Naive thymus-derived CD4-positive, alpha-beta T cell (primary cell): ENCODE results near the gene TMEM59L. TPM values are rescaled to one million over a fixed set of nuclear protein-coding genes. Genes with fewer than 3 reads are reported as not detected.

Experiments
- ATAC-seq: fragments of 150-1000 bp; cut with Tn5 transposase; 2 replicates; pipeline ENCODE4 v1.10.0; 2021; ENCODE audit warnings: mild to moderate bottlenecking, moderate library complexity
- CTCF ChIA-PET: fragments of 350-600 bp; sonication (Branson Sonifier 250); formaldehyde crosslinking; loops from one replicate; lab custom pipeline; 2021; ENCODE audit warnings: antibody characterized with exemption; lab: Charles Lee
- POLR2A ChIA-PET: fragments of 350-600 bp; sonication (Branson Sonifier 250); formaldehyde crosslinking; loops from one replicate; lab custom pipeline; 2021; ENCODE audit warnings: antibody characterized with exemption, inconsistent platforms; lab: Charles Lee
- DNase-seq, 9 donors: peaks; one replicate each; pipeline versions ENCODE4 v3.0.0 to v3.0.0-alpha.2; 2020 to 2022; ENCODE audit warnings: mixed read lengths in 1 of 9
- H3K27ac ChIP-seq: one replicate; pipeline ENCODE4 v1.7.0; 2013; ENCODE audit warnings: mild to moderate bottlenecking, low read depth, low read length, moderate library complexity
- H3K27me3 ChIP-seq, 2 donors: one replicate each; pipeline ENCODE4 v1.7.0; 2013; ENCODE audit warnings: low read length in 2 of 2, mild to moderate bottlenecking in 2 of 2, moderate library complexity in 2 of 2; ENCODE audit not compliant: control insufficient read depth in 2 of 2, insufficient read depth in 2 of 2
- H3K36me3 ChIP-seq, 3 experiments: 1 replicate in 2 of 3; 2 replicates in 1 of 3; pipeline ENCODE4 v1.7.0; 2013; ENCODE audit warnings: low read length in 3 of 3, mild to moderate bottlenecking in 3 of 3, moderate library complexity in 1 of 3; ENCODE audit not compliant: insufficient read depth in 3 of 3, control insufficient read depth in 2 of 3
- H3K4me1 ChIP-seq, 2 donors: one replicate each; pipeline ENCODE4 v1.7.0; 2013; ENCODE audit warnings: low read length in 2 of 2, mild to moderate bottlenecking in 2 of 2, moderate library complexity in 1 of 2; ENCODE audit not compliant: control insufficient read depth in 2 of 2, insufficient read depth in 2 of 2
- H3K4me3 ChIP-seq: 2 replicates; pipeline ENCODE4 v1.7.0; 2013; ENCODE audit warnings: mild to moderate bottlenecking, low read length
- H3K9me3 ChIP-seq, 3 experiments: 1 replicate in 2 of 3; 2 replicates in 1 of 3; pipeline ENCODE4 v1.7.0; 2013; ENCODE audit warnings: low read length in 3 of 3; ENCODE audit not compliant: control insufficient read depth in 2 of 3
- H3K27ac Mint-ChIP-seq, 9 donors: one replicate each; pipeline ENCODE4 v1.8.0; 2020 to 2022; ENCODE audit warnings: mixed read lengths in 9 of 9, mild to moderate bottlenecking in 8 of 9, moderate library complexity in 5 of 9, inconsistent platforms in 2 of 9
- H3K27me3 Mint-ChIP-seq, 5 donors: one replicate each; pipeline ENCODE4 v1.8.0; 2021 to 2022; ENCODE audit warnings: mixed read lengths in 5 of 5, mild to moderate bottlenecking in 1 of 5
- H3K36me3 Mint-ChIP-seq, 5 donors: one replicate each; pipeline ENCODE4 v1.8.0; 2020 to 2022; ENCODE audit warnings: mixed read lengths in 5 of 5, mild to moderate bottlenecking in 3 of 5, inconsistent platforms in 1 of 5
- H3K4me1 Mint-ChIP-seq, 7 donors: one replicate each; pipeline ENCODE4 v1.8.0; 2020 to 2022; ENCODE audit warnings: mixed read lengths in 7 of 7, mild to moderate bottlenecking in 3 of 7, inconsistent platforms in 1 of 7
- H3K4me3 Mint-ChIP-seq, 10 donors: one replicate each; pipeline ENCODE4 v1.8.0; 2020 to 2022; ENCODE audit warnings: mild to moderate bottlenecking in 10 of 10, mixed read lengths in 10 of 10, moderate library complexity in 6 of 10, inconsistent platforms in 2 of 10
- H3K9me3 Mint-ChIP-seq, 11 donors: one replicate each; pipeline ENCODE4 v1.8.0; 2020 to 2022; ENCODE audit warnings: mixed read lengths in 11 of 11, mild to moderate bottlenecking in 4 of 11, inconsistent platforms in 1 of 11, moderate library complexity in 1 of 11
- intact Hi-C, 2 donors: fragments of 100-400 bp; cut with micrococcal nuclease; formaldehyde crosslinking; loops; one replicate each; pipeline ENCODE4 v1.15.1; 2023
- polyA plus RNA-seq, 2 donors: library from polyadenylated mRNA; unstranded; fragments of 300-500 nt; fragmentation: Illumina TruSeq; gene quantifications; one replicate each; pipeline ENCODE4 v1.2.3, GENCODE V29; 2021
- total RNA-seq, 6 experiments: library from RNA in 5 of 6; stranded (reverse) in 5 of 6; gene quantifications; 1 replicate in 5 of 6; 2 replicates in 1 of 6; pipeline ENCODE4 v1.2.3 and lab custom pipeline; 2021 to 2026

The TMEM59L gene
- total and polyA plus RNA-seq, 7 experiments from 2014 or later, result 0.22 to 0.74 (median 0.30) TPM; not detected in 3

DNA sequence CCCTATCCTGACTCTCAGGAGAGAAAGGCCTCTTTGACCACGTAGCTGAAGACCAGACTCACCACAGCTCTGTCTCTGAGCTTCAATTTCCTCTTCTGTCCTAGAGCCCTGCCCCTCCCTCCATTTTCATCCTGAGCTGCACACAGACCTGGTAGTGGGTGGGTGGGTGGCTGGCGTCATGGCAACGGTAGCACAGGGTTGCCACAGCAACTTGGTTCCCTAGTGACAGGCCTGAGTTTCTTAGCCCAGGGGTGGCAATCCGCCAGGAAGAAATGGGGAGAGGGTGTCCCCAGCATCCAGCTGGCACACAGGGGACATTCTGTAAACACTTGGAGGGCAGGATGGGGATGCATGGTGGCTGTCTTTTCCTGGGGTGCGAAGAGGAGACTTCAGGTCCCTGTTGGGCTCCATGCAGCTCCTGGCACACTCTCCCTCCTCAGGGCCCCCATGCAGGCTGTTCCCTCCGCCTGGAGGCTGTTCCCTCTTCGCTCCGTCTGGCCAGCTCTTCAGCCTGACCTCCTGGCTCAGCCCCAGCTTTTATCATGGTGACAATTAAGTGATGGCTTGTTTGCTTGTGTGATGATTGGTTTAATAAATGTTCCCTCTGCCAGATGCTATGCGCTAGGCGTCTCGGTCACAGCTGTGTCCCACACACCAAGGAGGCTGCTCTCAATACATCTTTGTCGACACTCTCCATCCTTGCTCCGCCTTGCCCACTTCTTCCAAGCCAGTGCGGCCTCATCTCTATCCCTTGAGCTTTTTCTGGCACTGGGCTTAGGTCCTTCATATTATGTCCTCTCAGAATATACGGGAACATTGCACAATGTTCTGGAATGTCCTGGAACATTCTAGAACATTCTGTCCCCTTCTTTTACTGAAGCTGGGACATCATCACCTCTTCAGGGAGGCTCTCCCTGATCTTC lies 16.8 kb downstream of the TMEM59L start:
- Histone ChIP-seq H3K27me3 (no peaks in the 10 kb centered on the region), H3K27ac (no peak overlapping the region), H3K36me3 (no peaks in the 10 kb centered on the region), H3K4me3 (no peak overlapping the region), H3K4me1 (no peaks in the 10 kb centered on the region), H3K9me3 (no peaks in the 10 kb centered on the region)
- POLR2A ChIA-PET, result no interaction called here
- ATAC-seq, result no peak
- Mint-ChIP-seq H3K4me1 (peaks cover 0 to under 1% (median 0%) of the 10 kb centered on the region in 7 donors), H3K4me3 (no peak overlapping the region), H3K9me3 (no peaks in the 10 kb centered on the region), H3K36me3 (no peaks in the 10 kb centered on the region), H3K27me3 (peaks cover 0 to 9% (median 3%) of the 10 kb centered on the region in 5 donors), H3K27ac (peak overlapping the region in 1 of 9 donors; percentile 15)
- no peak for DNase-seq
- intact Hi-C loops, result no loop called here
- CTCF ChIA-PET, result no interaction called here

DNA sequence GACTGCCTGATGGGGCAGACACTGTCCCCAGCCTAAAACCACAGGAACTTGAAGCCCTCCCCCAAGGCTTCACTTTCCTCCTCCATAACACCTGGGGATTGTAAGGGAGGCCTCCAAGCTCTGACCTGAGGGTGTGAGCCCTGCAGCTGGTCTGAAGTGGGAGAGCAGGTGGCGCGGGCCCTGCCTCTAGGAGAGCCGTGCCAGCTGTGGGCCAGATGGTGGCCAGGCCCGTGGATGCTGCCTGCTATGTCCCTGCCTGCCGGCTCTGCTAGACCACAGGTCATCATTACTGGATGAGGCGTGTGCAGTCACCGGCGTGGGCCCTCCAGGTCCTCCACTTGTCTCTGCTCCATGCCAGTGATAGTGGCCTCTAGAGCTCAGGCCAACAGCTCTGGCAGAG lies 20.7 kb downstream of the TMEM59L start:
- no peak overlapping the region for H3K27ac Mint-ChIP-seq
- no peaks in the 10 kb centered on the region for H3K27me3 ChIP-seq
- no peak overlapping the region for H3K4me3 Mint-ChIP-seq
- peaks cover 0 to 21% (median 3%) of the 10 kb centered on the region in 5 donors for H3K27me3 Mint-ChIP-seq
- H3K36me3 Mint-ChIP-seq, result no peaks in the 10 kb centered on the region
- ChIA-PET CTCF (no interaction called here), POLR2A (no interaction called here)
- DNase-seq (no peak), ATAC-seq (no peak)
- peaks cover 0 to 3% (median 0%) of the 10 kb centered on the region in 11 donors for H3K9me3 Mint-ChIP-seq
- H3K4me3 ChIP-seq, result no peak overlapping the region
- H3K4me1 Mint-ChIP-seq, result peaks cover 20 to 33% (median 28%) of the 10 kb centered on the region in 7 donors
- no peaks in the 10 kb centered on the region for H3K9me3 ChIP-seq
- H3K36me3 ChIP-seq, result peaks cover 0 to 5% (median 0%) of the 10 kb centered on the region in 3 experiments
- intact Hi-C loops, result no loop called here
- H3K27ac ChIP-seq, result no peak overlapping the region
- H3K4me1 ChIP-seq, result peaks cover 6 to 18% of the 10 kb centered on the region in 2 donors

DNA sequence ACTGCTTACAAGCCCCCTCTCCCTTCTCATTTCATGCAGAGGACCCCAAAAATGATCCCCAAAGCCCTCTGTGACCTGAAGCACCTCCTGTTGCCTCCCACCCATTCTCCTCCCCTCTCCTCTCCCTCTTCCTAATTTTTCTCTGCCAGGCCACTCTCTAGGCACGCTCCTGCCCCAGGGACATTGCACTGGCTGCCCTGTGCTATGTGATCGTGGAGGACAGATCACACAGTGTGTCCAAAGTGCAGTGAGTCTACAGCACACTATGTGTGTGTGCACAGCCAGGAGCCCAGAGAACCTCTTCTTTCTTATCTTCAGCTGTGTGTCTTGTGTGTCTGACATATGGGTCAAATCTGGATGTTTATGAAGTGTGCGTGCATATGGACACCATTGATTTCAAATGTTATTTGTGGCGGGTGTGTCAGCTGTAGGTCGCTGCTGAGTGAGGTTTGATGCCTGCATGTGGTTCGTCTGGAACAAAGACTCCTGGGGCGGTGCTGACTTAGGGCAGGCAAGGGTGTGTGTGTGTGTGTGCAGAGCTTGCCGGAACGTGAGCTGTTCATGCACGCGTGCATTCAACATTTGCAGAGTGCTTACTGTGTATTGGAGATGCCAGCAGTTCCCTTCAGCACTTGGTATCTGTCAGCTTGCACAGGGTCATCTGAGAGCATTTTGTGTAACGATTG lies 22.1 kb downstream of the TMEM59L start:
- H3K27ac ChIP-seq, result no peak overlapping the region
- peak in 4 of 9 donors; percentile 24 to 31 (median 28) for DNase-seq
- H3K4me3 Mint-ChIP-seq, result peak overlapping the region in 5 of 10 donors; percentile 30 to 89 (median 71)
- POLR2A ChIA-PET, result interaction anchor here (0.9 to 1.3 kb wide), 3 partner anchors 41 to 198 kb away, joined by 3 read pairs; partner anchors contain the start of gene UBA52
- peaks cover 0 to 3% (median 0%) of the 10 kb centered on the region in 11 donors for H3K9me3 Mint-ChIP-seq
- H3K36me3 Mint-ChIP-seq, result no peaks in the 10 kb centered on the region
- no peaks in the 10 kb centered on the region for H3K9me3 ChIP-seq
- H3K4me3 ChIP-seq, result no peak overlapping the region
- intact Hi-C loops, result loop anchor here (5.0 kb wide), 4 partner anchors 92 to 773 kb away; partner anchors contain the start of genes FKBP8 (in 1 of the 2), GATAD2A (in 1 of the 2) and ISYNA1 (in 1 of the 2)
- peaks cover 0 to 5% (median 0%) of the 10 kb centered on the region in 3 experiments for H3K36me3 ChIP-seq
- H3K27me3 ChIP-seq, result no peaks in the 10 kb centered on the region
- no peak for ATAC-seq
- CTCF ChIA-PET, result no interaction called here
- peak overlapping the region in 4 of 9 donors; percentile 5 to 70 (median 44) for H3K27ac Mint-ChIP-seq
- peaks cover 6 to 19% of the 10 kb centered on the region in 2 donors for H3K4me1 ChIP-seq
- peaks cover 23 to 42% (median 35%) of the 10 kb centered on the region in 7 donors for H3K4me1 Mint-ChIP-seq
- peaks cover 0 to 21% (median 3%) of the 10 kb centered on the region in 5 donors for H3K27me3 Mint-ChIP-seq

DNA sequence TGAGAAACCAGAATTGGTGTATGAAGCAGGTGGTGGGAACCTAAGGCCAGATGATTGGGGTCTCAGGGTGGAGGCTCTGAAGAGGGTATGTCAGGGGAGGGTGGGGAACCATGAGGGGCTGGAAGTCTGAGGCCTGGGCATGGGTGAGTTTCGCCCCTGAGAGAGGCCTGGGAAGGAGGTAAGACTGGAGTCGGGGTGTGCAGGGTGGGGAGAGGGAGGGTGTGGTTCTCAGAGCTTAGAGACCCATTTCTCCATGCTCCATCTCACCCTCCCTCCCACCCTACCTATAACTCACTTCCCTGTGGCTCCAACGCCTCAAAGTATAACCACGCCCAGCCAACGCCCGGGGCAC lies 23.1 kb downstream of the TMEM59L start:
- intact Hi-C loops, result loop anchor here (1.0 to 5.0 kb wide), 17 partner anchors 24 to 771 kb away; partner anchors contain the start of genes ARMC6 (in 2 of the 2), COPE (in 2 of the 2), CRTC1 (in 2 of the 2) and DDX49 (in 2 of the 2)
- peaks cover 0 to 18% (median 3%) of the 10 kb centered on the region in 5 donors for H3K27me3 Mint-ChIP-seq
- Histone ChIP-seq H3K27ac (no peak overlapping the region), H3K36me3 (peaks cover 0 to 5% (median 0%) of the 10 kb centered on the region in 3 experiments), H3K4me3 (no peak overlapping the region), H3K9me3 (no peaks in the 10 kb centered on the region), H3K4me1 (peaks cover 6 to 19% of the 10 kb centered on the region in 2 donors), H3K27me3 (no peaks in the 10 kb centered on the region)
- H3K36me3 Mint-ChIP-seq, result no peaks in the 10 kb centered on the region
- no peak for DNase-seq
- peak overlapping the region; percentile 70 to 96 (median 87) for H3K27ac Mint-ChIP-seq
- CTCF ChIA-PET, result no interaction called here
- H3K4me1 Mint-ChIP-seq, result peaks cover 23 to 46% (median 36%) of the 10 kb centered on the region in 7 donors
- POLR2A ChIA-PET, result no interaction called here
- peaks cover 0 to 3% (median 0%) of the 10 kb centered on the region in 11 donors for H3K9me3 Mint-ChIP-seq
- ATAC-seq, result no peak
- peak overlapping the region; percentile 71 to 100 (median 88) for H3K4me3 Mint-ChIP-seq

GRCh38 chr19:18636183-18636968 lies 23.7 kb downstream of the TMEM59L start:
- Mint-ChIP-seq H3K4me3 (peak overlapping the region; percentile 71 to 100 (median 88)), H3K27ac (peak overlapping the region; percentile 70 to 96 (median 87)), H3K27me3 (peaks cover 0 to 18% (median 3%) of the 10 kb centered on the region in 5 donors), H3K9me3 (peaks cover 0 to 3% (median 0%) of the 10 kb centered on the region in 11 donors), H3K4me1 (peaks cover 23 to 48% (median 36%) of the 10 kb centered on the region in 7 donors), H3K36me3 (no peaks in the 10 kb centered on the region)
- H3K36me3 ChIP-seq, result peaks cover 0 to 5% (median 0%) of the 10 kb centered on the region in 3 experiments
- peaks cover 6 to 19% of the 10 kb centered on the region in 2 donors for H3K4me1 ChIP-seq
- DNase-seq (peak; percentile 97 to 100 (median 98)), ATAC-seq (peak; percentile 95)
- CTCF ChIA-PET, result no interaction called here
- intact Hi-C loops, result loop anchor here (1.0 to 5.0 kb wide), 17 partner anchors 24 to 771 kb away; partner anchors contain the start of genes ARMC6 (in 2 of the 2), COPE (in 2 of the 2), CRTC1 (in 2 of the 2) and DDX49 (in 2 of the 2)
- no peaks in the 10 kb centered on the region for H3K27me3 ChIP-seq
- peak overlapping the region; percentile 77 for H3K4me3 ChIP-seq
- H3K9me3 ChIP-seq, result no peaks in the 10 kb centered on the region
- POLR2A ChIA-PET, result no interaction called here
- peak overlapping the region; percentile 88 for H3K27ac ChIP-seq
